ENCODE results near the gene XRCC6. TPM values are rescaled to one million over a fixed set of nuclear protein-coding genes. Genes with fewer than 3 reads are reported as not detected.
"Not testable (repeated sequence)": the region's sequence is repeated elsewhere in the genome, so short reads cannot be mapped to it uniquely, and the experiment has no call there.

XRCC6 gene
- total RNA-seq, 1 donor from 2014 or later = 343 TPM

DNA sequence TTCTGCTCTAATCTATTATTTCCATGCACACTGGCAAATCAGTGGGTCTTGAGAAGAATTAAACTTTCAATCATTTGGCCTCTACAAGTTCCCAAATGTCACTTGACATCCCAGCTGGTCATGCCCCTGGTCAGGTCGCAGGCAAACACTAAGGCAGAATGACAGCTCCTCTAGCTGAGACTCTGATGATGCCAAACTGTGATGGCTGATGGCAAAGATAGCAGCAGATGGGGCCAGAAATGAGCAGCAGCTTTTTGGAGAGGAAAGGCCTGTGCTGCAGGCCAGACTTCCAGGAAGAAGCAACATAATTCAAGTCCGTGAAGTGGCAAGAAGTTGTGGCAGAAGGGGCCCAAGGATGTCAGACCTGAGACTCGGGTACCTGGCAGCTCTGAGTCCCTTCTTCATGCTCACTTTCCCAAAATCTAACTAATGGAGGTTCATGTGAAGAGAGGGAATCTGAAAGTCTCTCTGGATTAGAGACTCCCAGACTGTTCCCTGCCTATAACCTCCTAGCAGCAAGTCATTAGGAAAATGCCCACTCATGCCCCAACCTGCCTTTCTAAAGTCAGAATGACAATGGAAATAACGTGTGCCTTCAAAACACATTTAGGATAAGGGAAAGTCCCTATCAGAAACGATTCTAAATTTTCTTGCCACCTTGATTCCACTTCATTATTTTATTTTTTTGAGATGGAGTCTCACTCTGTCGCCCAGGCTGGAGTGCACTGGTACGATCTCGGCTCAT lies 22.0 kb upstream of the XRCC6 start:
- no peak for DNase-seq

DNA sequence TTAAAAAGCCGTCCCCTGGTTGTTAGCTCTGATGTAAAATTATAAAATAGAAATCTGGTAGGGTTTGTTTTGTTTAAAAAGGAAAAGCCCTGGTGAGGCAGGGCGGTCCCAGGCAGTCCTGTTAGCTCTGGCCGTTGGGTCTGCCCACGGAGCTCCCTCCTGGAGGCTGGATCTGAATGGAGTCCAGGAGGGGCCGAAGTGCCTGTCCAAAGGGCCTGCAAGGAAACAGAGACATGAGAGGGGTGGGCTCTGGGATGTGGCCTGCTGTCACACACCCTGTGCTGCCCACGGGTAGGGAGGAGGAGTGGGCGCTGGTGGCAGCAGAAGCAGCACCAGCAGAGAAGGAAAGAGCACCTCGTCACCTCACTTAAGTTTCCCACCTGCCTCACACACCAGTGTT lies 20.1 kb upstream of the XRCC6 start:
- DNase-seq = no peak

DNA sequence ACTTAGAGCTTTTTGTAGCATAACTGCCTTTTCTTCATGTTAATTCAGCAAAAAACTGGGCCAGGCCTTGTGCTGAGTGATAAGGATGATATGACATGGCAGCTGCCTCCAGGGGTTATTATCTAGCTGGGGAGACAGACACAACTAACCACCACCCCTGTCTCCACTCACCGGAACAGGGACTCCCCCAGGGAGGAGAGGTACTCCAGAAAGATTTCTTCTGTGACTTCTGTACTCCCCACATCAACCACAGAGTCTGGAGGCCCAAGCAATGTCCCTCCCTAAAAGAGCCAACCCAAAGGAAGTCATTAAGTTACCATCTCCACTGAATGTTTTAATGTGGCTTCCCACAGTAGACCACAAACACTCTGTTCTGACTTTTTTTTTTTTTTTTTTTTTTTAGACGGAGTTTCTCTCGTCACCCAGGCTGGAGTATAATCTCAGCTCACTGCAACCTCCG lies 17.2 kb upstream of the XRCC6 start:
- DNase-seq = no peak

DNA sequence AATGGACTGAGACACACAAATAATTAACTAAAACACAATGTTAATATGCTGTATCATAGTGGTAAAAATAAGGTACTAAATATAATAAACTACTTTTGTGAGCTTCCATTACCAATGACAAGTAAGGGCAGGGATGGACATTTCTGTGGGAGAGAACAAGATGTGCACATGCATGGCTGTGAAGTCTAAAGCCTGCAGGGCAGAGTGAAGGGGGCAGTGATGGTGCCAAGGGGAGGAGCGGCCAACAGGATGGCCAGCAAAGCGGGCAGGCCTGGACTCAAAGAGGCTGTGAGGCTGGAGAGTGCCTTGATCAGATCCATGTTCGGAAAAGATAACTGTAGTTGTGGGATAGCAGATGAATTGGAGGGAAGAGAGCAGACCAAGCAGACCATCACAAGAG lies 12.7 kb upstream of the XRCC6 start:
- no peak for DNase-seq

DNA sequence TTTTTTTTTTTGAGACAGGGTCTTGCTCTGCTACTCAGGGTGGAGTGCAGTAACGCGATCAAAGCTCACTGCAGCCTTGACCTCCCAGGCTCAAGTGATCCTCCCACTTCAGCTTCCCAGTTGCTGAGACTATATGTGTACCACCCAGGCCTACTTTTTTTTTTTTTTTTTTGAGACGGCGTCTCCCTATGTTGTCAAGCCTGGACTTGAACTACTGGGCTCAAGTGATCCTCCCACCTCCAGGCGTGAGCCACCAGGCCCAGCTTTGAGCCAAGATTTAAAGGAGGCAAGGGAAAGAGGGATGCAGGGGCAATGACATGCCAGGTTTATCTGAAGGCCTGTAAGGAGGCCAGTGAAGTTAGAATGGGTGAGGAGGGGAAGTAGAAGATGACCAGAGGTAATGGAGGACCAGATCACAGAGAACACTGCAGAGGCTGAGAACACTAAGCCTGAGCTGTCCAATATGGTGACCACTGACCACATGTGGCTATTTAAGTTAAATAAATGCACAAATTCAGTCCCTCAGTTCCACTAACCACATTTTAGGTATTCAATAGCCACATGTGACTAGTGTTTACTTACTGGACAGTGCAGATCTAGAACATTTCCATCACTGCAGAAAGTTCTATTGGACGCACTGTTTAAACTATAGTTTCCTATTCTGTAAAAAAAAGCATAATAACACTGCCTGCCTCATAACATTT lies 8.3 kb upstream of the XRCC6 start:
- no peak for DNase-seq

GRCh38 chr22:41613456-41613855 lies 7.6 kb upstream of the XRCC6 start:
- no peak for DNase-seq

DNA sequence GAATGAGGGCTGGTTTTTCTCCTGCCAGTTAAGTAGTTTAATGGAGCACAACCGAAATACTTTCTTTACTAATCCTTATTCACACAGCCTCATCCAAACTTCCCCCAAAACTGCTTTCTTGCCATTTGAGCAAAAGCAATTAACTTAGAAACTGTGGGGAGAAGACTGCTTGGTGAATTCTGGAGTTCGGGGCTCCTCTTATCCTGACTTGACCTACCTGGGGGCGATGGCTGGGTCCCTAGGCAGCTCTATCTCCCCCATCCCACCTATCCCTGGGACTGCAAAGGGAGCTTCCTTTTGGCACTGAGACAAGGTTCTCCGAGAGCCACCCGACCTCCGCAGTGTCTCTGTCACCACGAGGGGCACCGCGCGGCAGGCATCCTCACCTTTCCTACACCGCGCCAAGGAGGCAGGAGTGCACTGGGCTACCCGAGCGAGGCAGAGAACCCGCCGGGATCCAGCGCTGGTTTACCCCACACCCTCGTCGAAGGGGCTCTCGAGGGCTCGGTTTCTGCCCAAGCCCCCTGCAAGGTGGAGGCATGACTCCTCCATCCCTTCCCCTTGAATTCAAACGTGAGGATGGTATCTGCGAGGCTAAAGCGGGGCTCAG lies 1.0 kb upstream of the XRCC6 start:
- peak; percentile 37 for DNase-seq

DNA sequence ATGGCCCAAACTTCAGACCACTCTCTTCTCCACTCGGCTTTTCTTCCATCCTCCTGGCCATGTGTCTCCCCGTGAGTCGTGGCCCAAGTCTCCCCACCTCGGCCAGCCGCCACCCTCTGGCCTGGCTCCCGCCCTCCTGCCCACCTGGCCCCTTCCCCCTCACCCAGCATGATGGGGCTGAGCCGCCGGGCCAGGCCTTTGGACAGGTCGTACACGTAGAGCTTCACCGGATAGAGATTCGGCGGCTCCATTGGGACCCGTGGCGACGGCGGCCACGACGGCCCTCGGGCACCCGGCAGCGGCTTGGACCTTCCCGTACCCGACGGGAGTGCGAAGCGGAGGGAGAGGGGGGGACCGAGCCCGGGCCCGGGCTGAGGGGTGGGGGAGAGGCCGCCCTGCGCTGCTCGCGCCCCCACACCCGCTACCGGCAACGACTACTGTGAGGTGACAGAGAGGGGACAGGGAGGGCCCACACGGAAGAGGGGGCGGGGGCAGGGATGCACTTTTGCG lies 451 bp upstream of the XRCC6 start, which contains the start of gene DESI1:
Gene DESI1, minus strand, starts transcription at position 455 of the 510 bp plus-strand sequence. Its CDS starts 204 bp downstream, at position 251.
- peak; percentile 44 for DNase-seq

DNA sequence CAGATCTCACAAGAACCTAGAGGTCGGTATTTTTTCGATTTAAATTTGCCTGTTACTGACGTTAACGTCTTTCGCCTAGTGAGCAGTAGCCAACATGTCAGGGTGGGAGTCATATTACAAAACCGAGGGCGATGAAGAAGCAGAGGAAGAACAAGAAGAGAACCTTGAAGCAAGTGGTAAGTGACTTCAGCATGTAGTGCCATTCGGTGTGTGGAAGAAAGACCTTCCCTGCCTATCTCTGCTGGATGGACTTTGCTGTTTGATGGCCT lies 750 bp downstream of the XRCC6 start:
- DNase-seq = no peak

- no peak for DNase-seq
Observed at GRCh38 chr22:41625577-41625976, 4.5 kb downstream of the XRCC6 start.

DNA sequence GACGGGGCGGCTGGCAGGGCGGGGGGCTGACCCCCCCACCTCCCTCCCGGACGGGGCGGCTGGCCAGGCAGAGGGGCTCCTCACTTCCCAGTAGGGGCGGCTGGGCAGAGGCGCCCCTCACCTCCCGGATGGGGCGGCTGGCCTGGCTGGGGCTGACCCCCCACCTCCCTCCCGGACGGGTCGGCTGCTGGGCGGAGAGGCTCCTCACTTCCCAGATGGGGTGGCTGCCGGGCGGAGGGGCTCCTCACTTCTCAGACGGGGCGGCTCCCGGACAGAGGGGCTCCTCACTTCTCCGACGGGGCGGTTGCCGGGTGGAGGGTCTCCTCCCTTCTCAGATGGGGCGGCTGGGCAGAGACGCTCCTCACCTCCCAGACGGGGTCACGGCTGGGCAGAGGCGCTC lies 10.0 kb downstream of the XRCC6 start:
- DNase-seq = not testable (repeated sequence)

DNA sequence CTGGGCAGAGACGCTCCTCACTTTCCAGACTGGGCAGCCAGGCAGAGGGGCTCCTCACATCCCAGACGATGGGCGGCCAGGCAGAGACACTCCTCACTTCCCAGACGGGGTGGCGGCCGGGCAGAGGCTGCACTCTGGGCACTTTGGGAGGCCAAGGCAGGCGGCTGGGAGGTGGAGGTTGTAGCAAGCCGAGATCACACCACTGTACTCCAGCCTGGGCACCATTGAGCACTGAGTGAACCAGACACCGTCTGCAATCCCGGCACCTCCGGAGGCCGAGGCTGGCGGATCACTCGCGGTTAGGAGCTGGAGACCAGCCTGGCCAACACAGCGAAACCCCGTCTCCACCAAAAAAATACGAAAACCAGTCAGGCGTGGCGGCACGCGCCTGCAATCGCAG lies 10.5 kb downstream of the XRCC6 start:
- DNase-seq = not testable (repeated sequence)

GRCh38 chr22:41634610-41635009 lies 13.5 kb downstream of the XRCC6 start:
- not testable (repeated sequence) for DNase-seq

DNA sequence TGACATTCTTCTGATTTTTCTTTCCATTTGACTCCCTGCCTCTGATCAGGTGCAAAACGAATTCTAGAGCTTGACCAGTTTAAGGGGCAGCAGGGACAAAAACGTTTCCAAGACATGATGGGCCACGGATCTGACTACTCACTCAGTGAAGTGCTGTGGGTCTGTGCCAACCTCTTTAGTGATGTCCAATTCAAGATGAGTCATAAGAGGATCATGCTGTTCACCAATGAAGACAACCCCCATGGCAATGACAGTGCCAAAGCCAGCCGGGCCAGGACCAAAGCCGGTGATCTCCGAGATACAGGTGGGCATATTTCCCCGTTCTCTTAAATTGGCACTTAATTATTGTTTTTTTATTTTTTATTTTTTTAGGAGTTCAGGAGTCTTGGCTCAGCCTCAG lies 15.4 kb downstream of the XRCC6 start:
- DNase-seq = no peak

GRCh38 chr22:41637623-41638022 lies 16.5 kb downstream of the XRCC6 start:
- not testable (repeated sequence) for DNase-seq

GRCh38 chr22:41638124-41638523 lies 17.0 kb downstream of the XRCC6 start:
- no peak for DNase-seq

GRCh38 chr22:41638748-41639147 lies 17.7 kb downstream of the XRCC6 start:
- DNase-seq = no peak

DNA sequence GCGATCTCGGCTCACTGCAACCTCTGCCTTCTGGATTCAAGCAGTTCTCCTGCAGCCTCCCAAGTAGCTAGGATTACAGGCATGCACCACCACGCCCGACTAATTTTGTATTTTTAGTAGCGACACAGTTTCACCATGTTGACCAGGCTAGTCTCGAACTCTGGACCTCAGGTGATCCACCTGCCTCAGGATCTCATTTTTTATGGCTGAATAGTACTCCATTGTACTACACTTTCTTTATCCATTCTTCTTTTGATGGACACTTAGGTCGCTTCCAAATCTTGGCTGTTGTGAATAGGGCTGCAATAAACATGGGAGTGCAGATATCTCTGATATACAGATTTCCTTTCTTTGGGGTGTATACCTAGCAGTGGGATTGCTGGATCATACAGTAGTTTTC lies 20.8 kb downstream of the XRCC6 start:
- no peak for DNase-seq

GRCh38 chr22:41642331-41643110 lies 21.4 kb downstream of the XRCC6 start:
- DNase-seq = no peak

DNA sequence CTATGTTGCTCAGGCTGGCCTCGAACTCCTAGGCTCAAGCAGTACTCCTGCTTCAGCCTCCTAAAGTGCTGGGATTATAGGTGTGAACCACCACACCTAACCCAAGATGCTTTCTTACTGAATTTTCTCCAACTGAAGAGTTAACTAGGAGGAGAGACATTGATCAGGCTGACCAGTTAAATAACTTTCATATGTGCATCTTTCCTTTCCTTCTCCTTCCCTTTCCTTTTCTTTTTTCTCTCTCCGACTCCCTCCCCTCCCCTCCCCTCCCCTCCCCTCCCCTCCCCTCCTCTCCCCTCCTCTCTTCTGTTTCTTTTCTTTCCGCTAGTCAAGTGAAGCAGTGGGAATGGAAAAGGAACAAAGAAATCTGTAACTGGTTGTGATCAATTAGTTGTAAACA lies 26.7 kb downstream of the XRCC6 start:
- no peak for DNase-seq

GRCh38 chr22:41648432-41648831 lies 27.3 kb downstream of the XRCC6 start:
- DNase-seq = no peak

DNA sequence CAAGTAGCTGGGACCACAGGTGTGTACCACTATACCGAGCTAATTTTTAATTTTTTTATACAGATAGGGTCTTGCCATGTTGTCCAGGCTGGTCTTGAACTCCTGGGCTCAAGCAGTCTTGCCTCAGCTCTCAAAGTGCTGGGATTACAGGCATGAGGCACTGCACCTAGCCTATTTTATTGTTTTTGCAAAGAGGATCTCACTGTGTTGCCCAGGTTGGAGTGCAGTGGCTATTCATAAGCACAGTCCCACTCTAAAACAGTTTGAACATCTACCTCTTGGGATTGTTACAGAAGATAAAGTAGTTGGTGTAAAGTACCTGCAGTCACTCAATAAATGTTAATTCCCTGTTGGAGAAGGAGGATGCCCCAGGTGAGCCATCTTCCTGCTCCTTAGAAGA lies 29.1 kb downstream of the XRCC6 start:
- no peak for DNase-seq

DNA sequence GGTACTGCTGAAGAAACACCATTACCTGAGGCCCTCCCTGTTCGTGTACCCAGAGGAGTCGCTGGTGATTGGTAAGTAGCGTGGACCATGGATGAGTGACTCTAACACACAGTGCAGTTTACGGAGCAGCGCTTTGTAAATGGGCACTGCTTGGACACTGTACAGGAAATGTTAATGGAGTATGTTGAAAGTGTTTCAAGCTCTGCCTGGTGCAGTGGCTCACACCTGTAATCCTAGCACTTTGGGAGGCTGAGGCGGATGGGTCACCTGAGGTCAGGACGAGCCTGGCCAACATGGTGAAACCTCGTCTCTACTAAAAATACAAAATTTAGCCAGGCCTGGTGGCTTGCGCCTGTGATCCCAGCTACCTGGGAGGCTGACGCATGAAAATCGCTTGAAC lies 29.7 kb downstream of the XRCC6 start:
- no peak for DNase-seq
